GM12878 (cell line): ENCODE results near the gene RAF1. TPM values are rescaled to one million over a fixed set of nuclear protein-coding genes. Genes with fewer than 3 reads are reported as not detected.
"Not testable (repeated sequence)": the region's sequence is repeated elsewhere in the genome, so short reads cannot be mapped to it uniquely, and the experiment has no call there.

Source experiments
- ATAC-seq: fragments of 200-7000 bp; cut with Tn5 transposase; 3 replicates; pipeline ENCODE4 v1.9.1; 2020; ENCODE audit warnings: mild to moderate bottlenecking, moderate library complexity
- BruUV-seq: library from RNA; stranded (reverse); fragments of 400-500 nt; replicated peaks from 2 replicates; lab custom pipeline; 2021; lab: Mats Ljungman, UMichigan
- CTCF ChIA-PET: fragments of 300-600 bp; sonication (Branson Sonifier 250); formaldehyde crosslinking; extraction: SDS; loops from one replicate; lab custom pipeline; 2021; ENCODE audit warnings: inconsistent platforms; lab: Yijun Ruan, JAX
- POLR2A ChIA-PET: fragments of 350-600 bp; formaldehyde crosslinking; extraction: SDS; loops from one replicate; lab custom pipeline; 2021; ENCODE audit warnings: inconsistent platforms; lab: Charles Lee
- RAD21 ChIA-PET: fragments of 300-600 bp; sonication (Branson Sonifier 250); formaldehyde crosslinking; loops from one replicate; lab custom pipeline; 2023; ENCODE audit warnings: antibody characterized with exemption; ENCODE audit not compliant: unreplicated experiment; lab: Charles Lee
- SMC1A ChIA-PET: fragments of 300-600 bp; sonication (Branson Sonifier 250); formaldehyde crosslinking; loops from one replicate; lab custom pipeline; 2023; ENCODE audit not compliant: unreplicated experiment, uncharacterized antibody; lab: Charles Lee
- DNase-seq: peaks from one replicate; pipeline ENCODE4 v3.0.0-alpha.2; 2011; ENCODE audit warnings: low read depth, low spot score
- FAIRE-seq: peaks from 3 replicates; lab custom pipeline; 2011; peaks lifted over from hg19 to GRCh38; lab: Jason Lieb, UNC
- H2AFZ ChIP-seq: 2 replicates; pipeline ENCODE4 v1.6.0; 2011; ENCODE audit warnings: low read depth, low read length, control low read depth; ENCODE audit not compliant: control insufficient read depth
- H3K27ac ChIP-seq: 2 replicates; pipeline ENCODE4 v1.5.1; 2011; ENCODE audit warnings: control low read depth; ENCODE audit not compliant: control insufficient read depth, insufficient read depth
- H3K27me3 ChIP-seq, 2 experiments: replicated peaks in 1 of 2; 2 replicates each; pipeline versions ENCODE4 v1.6.0 to v1.6.1; 2011; ENCODE audit warnings: low read length in 1 of 2; ENCODE audit not compliant: control insufficient read depth in 2 of 2, insufficient read depth in 2 of 2
- H3K36me3 ChIP-seq, 2 experiments: 2 replicates each; pipeline ENCODE4 v1.5.1; 2011; ENCODE audit warnings: low read length in 1 of 2; ENCODE audit not compliant: control insufficient read depth in 2 of 2, insufficient read depth in 2 of 2
- H3K4me1 ChIP-seq: 2 replicates; pipeline ENCODE4 v1.6.1; 2011; ENCODE audit warnings: mild to moderate bottlenecking, low read length, moderate library complexity, mixed read lengths; ENCODE audit not compliant: control insufficient read depth, insufficient read depth
- H3K4me2 ChIP-seq: 2 replicates; pipeline ENCODE4 v1.6.0; 2011; ENCODE audit warnings: control low read depth; ENCODE audit not compliant: control insufficient read depth, insufficient read depth
- H3K4me3 ChIP-seq: fragments of 200-600 bp; sonication (generic); 2 replicates; pipeline ENCODE4 v1.5.1; 2016
- H3K79me2 ChIP-seq: 2 replicates; pipeline ENCODE4 v1.6.0; 2011; ENCODE audit warnings: low read length; ENCODE audit not compliant: control insufficient read depth, insufficient read depth
- H3K9ac ChIP-seq: 2 replicates; pipeline ENCODE4 v1.8.0; 2011; ENCODE audit warnings: low read length, control low read depth, mixed read lengths; ENCODE audit not compliant: control insufficient read depth, insufficient read depth
- H3K9me3 ChIP-seq: replicated peaks from 3 replicates; pipeline ENCODE4 v1.5.1; 2011; ENCODE audit warnings: mild to moderate bottlenecking, low read length; ENCODE audit not compliant: control insufficient read depth, insufficient read depth
- H4K20me1 ChIP-seq: 2 replicates; pipeline ENCODE4 v1.6.0; 2011; ENCODE audit not compliant: control insufficient read depth, insufficient read depth
- EED ChIP-seq: sonication (generic); IDR thresholded peaks from 2 replicates; pipeline ENCODE4 v1.6.1; 2016; ENCODE audit warnings: antibody characterized with exemption, low read depth
- MLLT1 ChIP-seq: fragments of 450-650 bp; IDR thresholded peaks from 2 replicates; pipeline ENCODE4 v1.6.1; 2016; ENCODE audit warnings: mild to moderate bottlenecking
- RUNX3 ChIP-seq: IDR thresholded peaks from 2 replicates; pipeline ENCODE4 v1.6.1; 2012; ENCODE audit warnings: low read length, inconsistent platforms
- WGBS: methylation state at CpG from one replicate; pipeline ENCODE4 v1.1.6; 2016; ENCODE audit warnings: low lambda C conversion rate; ENCODE audit not compliant: insufficient replicate concordance, insufficient coverage; ENCODE audit errors: missing lambda C conversion rate; 5-methylcytosine and 5-hydroxymethylcytosine counted together
- in situ Hi-C: fragments of 300-500 bp; cut with MboI; formaldehyde crosslinking; loops from 9 replicates; pipeline ENCODE4 v1.14.3; 2018; ENCODE audit warnings: mixed read lengths
- intact Hi-C: fragments of 100-400 bp; cut with micrococcal nuclease; formaldehyde crosslinking; loops from one replicate; pipeline ENCODE4 v1.14.2; 2022; ENCODE audit not compliant: unreplicated experiment
- polyA plus RNA-seq, 11 experiments: library from polyadenylated mRNA; depleted of rRNA in 4 of 11; unstranded in 6 of 11; stranded (reverse) in 5 of 11; fragments of >200 nt; fragmentation: Nextera tagmentation in 4 of 11; fragmentation: Illumina TruSeq in 1 of 11; extraction: Ambion mirVana in 4 of 11; extraction: Trizol in 1 of 11; gene quantifications; 1 replicate in 1 of 11; 2 replicates in 10 of 11; pipeline versions ENCODE4 v1.2.1 to v1.2.3, GENCODE V29; 2011 to 2016; ENCODE audit warnings: inconsistent platforms in 2 of 11, missing spikeins in 2 of 11, low read depth in 1 of 11
- total RNA-seq, 4 experiments: library from RNA; depleted of rRNA in 3 of 4; stranded (reverse); fragments of >200 nt in 3 of 4; fragmentation: Illumina TruSeq in 1 of 4; extraction: Trizol in 1 of 4; gene quantifications; 2 replicates each; pipeline versions ENCODE4 v1.2.1 to v1.2.3, GENCODE V29; 2013 to 2021

RAF1 gene
- total and polyA plus RNA-seq, 10 of the 15 experiments (the other 5 are each of a cell fraction or from before 2014, with no cell fraction given) = 20.4 to 151 (median 77.8) TPM

DNA sequence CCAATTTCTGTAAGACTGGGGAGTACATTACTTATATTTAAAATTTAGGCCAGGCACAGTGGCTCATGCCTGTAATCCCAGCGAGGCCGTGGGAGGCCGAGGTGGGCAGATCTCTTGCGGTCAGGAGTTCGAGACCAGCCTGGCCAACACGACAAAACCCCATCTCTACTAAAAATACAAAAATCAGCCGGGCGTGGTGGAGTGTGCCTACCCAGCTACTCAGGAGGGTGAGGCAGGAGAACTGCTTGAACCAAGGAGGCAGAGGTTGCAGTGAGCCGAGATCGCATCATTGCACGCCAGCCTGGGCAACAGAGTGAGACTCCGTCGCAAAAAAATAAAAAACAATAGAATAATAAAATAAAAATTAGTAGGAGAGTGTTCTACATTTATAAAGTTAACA, 2.5 kb downstream of the RAF1 start:
- BruUV-seq, H3K27me3 ChIP-seq, H4K20me1 ChIP-seq, FAIRE-seq, H3K36me3 ChIP-seq: not testable (repeated sequence)
- CTCF ChIA-PET = interaction anchor here (1.0 to 5.4 kb wide), 3 partner anchors 12 to 103 kb away, joined by 3 to 30 read pairs (median 3); no protein-coding TSS in a partner anchor
- WGBS = 2% methylated on average over 13 of the region's 13 CpGs
- H3K4me3 ChIP-seq = peak overlapping the region; percentile 53; the same call in 1 of the 2 replicates
- RAD21 ChIA-PET = interaction anchor here (1.6 to 5.4 kb wide), 2 partner anchors 12 to 46 kb away, joined by 8 to 72 read pairs; no protein-coding TSS in a partner anchor
- peak; percentile 36 for TF ChIP-seq RUNX3
- 0 out of 2 replicates have a peak, but pooled peaks have one; percentile 33 for TF ChIP-seq EED
- TF ChIP-seq MLLT1 = peak; percentile 95
- TF ChIP-seq, all 136 proteins: peak for 3; not testable (repeated sequence) for 133
- DNase-seq, H3K9me3 ChIP-seq, ATAC-seq, H3K27ac ChIP-seq, in situ Hi-C loops, H2AFZ ChIP-seq: not testable (repeated sequence)
- peak overlapping the region; percentile 98 for H3K9ac ChIP-seq
- peaks cover 14% of the 10 kb centered on the region for H3K4me1 ChIP-seq
- ChIA-PET POLR2A (interaction anchor here (0.5 to 9.5 kb wide), 3 partner anchors 14 to 757 kb away, joined by 4 to 125 read pairs (median 5); no protein-coding TSS in a partner anchor), SMC1A (interaction anchor here (0.8 to 7.5 kb wide), 6 partner anchors 13 to 103 kb away, joined by 4 to 140 read pairs (median 23); partner anchors contain the start of gene MKRN2)
- intact Hi-C loops = loop anchor here (5.0 kb wide), 2 partner anchors 34 to 49 kb away; no protein-coding TSS in a partner anchor
- H3K79me2 ChIP-seq = peaks cover 77% of the 10 kb centered on the region
- peak overlapping the region; percentile 72 for H3K4me2 ChIP-seq
